Astrocyte (in vitro differentiated cells and primary cell): ENCODE data around the gene IDI2. TPM values are rescaled to one million over a fixed set of nuclear protein-coding genes. Genes with fewer than 3 reads are reported as not detected.

Experiments used
- DNase-seq: peaks from one replicate; pipeline ENCODE4 v3.0.0-alpha.2; 2010; ENCODE audit warnings: low read depth
- FAIRE-seq: peaks from 2 replicates; lab custom pipeline; 2011; peaks lifted over from hg19 to GRCh38; lab: Jason Lieb, UNC
- H2AFZ ChIP-seq: 2 replicates; pipeline ENCODE4 v1.6.0; 2012; ENCODE audit warnings: low read depth, low read length, inconsistent platforms
- H3K27ac ChIP-seq: 2 replicates; pipeline ENCODE4 v1.5.1; 2011; ENCODE audit warnings: low read depth, low read length, inconsistent platforms
- H3K27me3 ChIP-seq: 2 replicates; pipeline ENCODE4 v1.6.0; 2011; ENCODE audit warnings: low read length, inconsistent platforms; ENCODE audit not compliant: insufficient read depth
- H3K36me3 ChIP-seq: 2 replicates; pipeline ENCODE4 v1.5.1; 2011; ENCODE audit warnings: low read length, inconsistent platforms; ENCODE audit not compliant: insufficient read depth
- H3K4me1 ChIP-seq: 2 replicates; pipeline ENCODE4 v1.5.1; 2011; ENCODE audit warnings: low read length, inconsistent platforms; ENCODE audit not compliant: insufficient read depth
- H3K4me2 ChIP-seq: 2 replicates; pipeline ENCODE4 v1.6.0; 2012; ENCODE audit warnings: low read length, inconsistent platforms
- H3K4me3 ChIP-seq: 2 replicates; pipeline ENCODE4 v1.5.1; 2011; ENCODE audit warnings: low read depth, mild to moderate bottlenecking, low read length, inconsistent platforms; ENCODE audit not compliant: insufficient read depth
- H3K79me2 ChIP-seq: 2 replicates; pipeline ENCODE4 v1.6.0; 2012; ENCODE audit warnings: mild to moderate bottlenecking, low read length, inconsistent platforms; ENCODE audit not compliant: insufficient read depth
- H3K9ac ChIP-seq: 2 replicates; pipeline ENCODE4 v1.6.0; 2012; ENCODE audit warnings: mild to moderate bottlenecking, low read length, inconsistent platforms
- H3K9me3 ChIP-seq: 2 replicates; pipeline ENCODE4 v1.5.1; 2012; ENCODE audit warnings: low read depth, mild to moderate bottlenecking, low read length, inconsistent platforms; ENCODE audit not compliant: insufficient read depth
- H4K20me1 ChIP-seq: 2 replicates; pipeline ENCODE4 v1.6.0; 2012; ENCODE audit warnings: low read length, inconsistent platforms; ENCODE audit not compliant: insufficient read depth
- H3K27ac Mint-ChIP-seq: one replicate; pipeline ENCODE4 v1.8.0; 2021; ENCODE audit warnings: mild to moderate bottlenecking, mixed read lengths; ENCODE audit not compliant: unreplicated experiment
- H3K27me3 Mint-ChIP-seq: one replicate; pipeline ENCODE4 v1.8.0; 2021; ENCODE audit warnings: low read depth, mixed read lengths; ENCODE audit not compliant: unreplicated experiment
- H3K36me3 Mint-ChIP-seq: one replicate; pipeline ENCODE4 v1.8.0; 2021; ENCODE audit warnings: low read depth, mixed read lengths; ENCODE audit not compliant: unreplicated experiment
- H3K4me1 Mint-ChIP-seq: one replicate; pipeline ENCODE4 v1.8.0; 2021; ENCODE audit warnings: low read depth, mixed read lengths; ENCODE audit not compliant: unreplicated experiment
- H3K4me3 Mint-ChIP-seq: one replicate; pipeline ENCODE4 v1.8.0; 2021; ENCODE audit warnings: mild to moderate bottlenecking, moderate library complexity, mixed read lengths; ENCODE audit not compliant: unreplicated experiment
- H3K9me3 Mint-ChIP-seq: one replicate; pipeline ENCODE4 v1.8.0; 2021; ENCODE audit warnings: mild to moderate bottlenecking, mixed read lengths; ENCODE audit not compliant: unreplicated experiment
- CTCF ChIP-seq: IDR thresholded peaks from 2 replicates; pipeline ENCODE4 v1.5.1; 2011; ENCODE audit warnings: low read depth, mild to moderate bottlenecking, inconsistent platforms, low read length, moderate library complexity; ENCODE audit not compliant: insufficient read depth
- EZH2 ChIP-seq: IDR thresholded peaks from 2 replicates; pipeline ENCODE4 v1.6.1; 2012; ENCODE audit warnings: mild to moderate bottlenecking, low read length, inconsistent platforms; ENCODE audit not compliant: insufficient read depth
- total RNA-seq: library from RNA; stranded (reverse); gene quantifications from 2 replicates; pipeline ENCODE4 v1.2.1, GENCODE V29; 2021

Gene IDI2
- total RNA-seq, 1 donor from 2014 or later: not detected

GRCh38 chr10:986881-987619 is 38.6 kb downstream of the IDI2 start:
- peak overlapping the region; percentile 92 for H3K4me2 ChIP-seq
- Mint-ChIP-seq H3K4me1 (peaks cover 36% of the 10 kb centered on the region), H3K27ac (peak overlapping the region; percentile 95), H3K27me3 (no peaks in the 10 kb centered on the region), H3K9me3 (no peaks in the 10 kb centered on the region), H3K36me3 (peaks cover 23% of the 10 kb centered on the region), H3K4me3 (peak overlapping the region; percentile 98)
- peak overlapping the region; percentile 97 for H3K27ac ChIP-seq
- H2AFZ ChIP-seq: no peak overlapping the region
- peak overlapping the region; percentile 99 for H3K4me3 ChIP-seq
- peaks cover 8% of the 10 kb centered on the region for H3K36me3 ChIP-seq
- peaks cover 23% of the 10 kb centered on the region for H4K20me1 ChIP-seq
- no peaks in the 10 kb centered on the region for H3K9me3 ChIP-seq
- DNase-seq: peak; percentile 93
- H3K9ac ChIP-seq: peak overlapping the region; percentile 99
- peak; percentile 90 for FAIRE-seq
- H3K4me1 ChIP-seq: peaks cover 25% of the 10 kb centered on the region
- no peaks in the 10 kb centered on the region for H3K27me3 ChIP-seq
- peaks cover 47% of the 10 kb centered on the region for H3K79me2 ChIP-seq
- TF ChIP-seq EZH2: no peak
- no peak for TF ChIP-seq CTCF

GRCh38 chr10:986137-986825 is 39.4 kb downstream of the IDI2 start:
- Histone ChIP-seq H3K4me1 (peaks cover 25% of the 10 kb centered on the region), H3K27me3 (no peaks in the 10 kb centered on the region), H3K9me3 (no peaks in the 10 kb centered on the region), H3K36me3 (peaks cover 8% of the 10 kb centered on the region), H2AFZ (no peak overlapping the region), H3K79me2 (peaks cover 41% of the 10 kb centered on the region), H3K9ac (peak overlapping the region; percentile 99), H3K4me3 (no peak overlapping the region), H3K4me2 (peak overlapping the region; percentile 92), H4K20me1 (peaks cover 22% of the 10 kb centered on the region), H3K27ac (peak overlapping the region; percentile 97)
- H3K27ac Mint-ChIP-seq: peak overlapping the region; percentile 95
- peaks cover 35% of the 10 kb centered on the region for H3K4me1 Mint-ChIP-seq
- no peaks in the 10 kb centered on the region for H3K9me3 Mint-ChIP-seq
- FAIRE-seq (no peak), DNase-seq (peak; percentile 91)
- TF ChIP-seq CTCF: no peak
- TF ChIP-seq EZH2: no peak
- no peaks in the 10 kb centered on the region for H3K27me3 Mint-ChIP-seq
- peak overlapping the region; percentile 98 for H3K4me3 Mint-ChIP-seq
- H3K36me3 Mint-ChIP-seq: peaks cover 23% of the 10 kb centered on the region
